ENCODE data around the gene RAB11FIP2.

RAB11FIP2 gene

GRCh38 chr10:117969592-117969991, 77.1 kb downstream of the RAB11FIP2 start:
- Histone ChIP-seq H3K36me3 (ENCODE audit: control insufficient read depth, insufficient read depth, low read length) (no peaks in the 10 kb centered on the region), H3K4me1 (no peaks in the 10 kb centered on the region), H3K9me3 (ENCODE audit: control insufficient read depth, low read length) (no peaks in the 10 kb centered on the region), H3K9ac (no peak overlapping the region), H3K4me3 (ENCODE audit: low read depth, low read length) (no peak overlapping the region), H3K27ac (no peak overlapping the region), H2AFZ (no peak overlapping the region), H3K27me3 (ENCODE audit: control insufficient read depth, insufficient read depth, low read length) (no peaks in the 10 kb centered on the region), H3K4me2 (ENCODE audit: low read length) (no peak overlapping the region), H3K79me2 (no peaks in the 10 kb centered on the region)
- TF ChIP-seq, protein P1, sequence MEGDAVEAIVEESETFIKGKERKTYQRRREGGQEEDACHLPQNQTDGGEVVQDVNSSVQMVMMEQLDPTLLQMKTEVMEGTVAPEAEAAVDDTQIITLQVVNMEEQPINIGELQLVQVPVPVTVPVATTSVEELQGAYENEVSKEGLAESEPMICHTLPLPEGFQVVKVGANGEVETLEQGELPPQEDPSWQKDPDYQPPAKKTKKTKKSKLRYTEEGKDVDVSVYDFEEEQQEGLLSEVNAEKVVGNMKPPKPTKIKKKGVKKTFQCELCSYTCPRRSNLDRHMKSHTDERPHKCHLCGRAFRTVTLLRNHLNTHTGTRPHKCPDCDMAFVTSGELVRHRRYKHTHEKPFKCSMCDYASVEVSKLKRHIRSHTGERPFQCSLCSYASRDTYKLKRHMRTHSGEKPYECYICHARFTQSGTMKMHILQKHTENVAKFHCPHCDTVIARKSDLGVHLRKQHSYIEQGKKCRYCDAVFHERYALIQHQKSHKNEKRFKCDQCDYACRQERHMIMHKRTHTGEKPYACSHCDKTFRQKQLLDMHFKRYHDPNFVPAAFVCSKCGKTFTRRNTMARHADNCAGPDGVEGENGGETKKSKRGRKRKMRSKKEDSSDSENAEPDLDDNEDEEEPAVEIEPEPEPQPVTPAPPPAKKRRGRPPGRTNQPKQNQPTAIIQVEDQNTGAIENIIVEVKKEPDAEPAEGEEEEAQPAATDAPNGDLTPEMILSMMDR (IDR thresholded peaks at IDR 0.05), result no peak

GRCh38 chr10:117968354-117969182, 78.2 kb downstream of the RAB11FIP2 start:
- TF ChIP-seq, protein P1 (IDR thresholded peaks at IDR 0.05), result no peak
- H3K79me2 ChIP-seq, result no peaks in the 10 kb centered on the region
- H3K9ac ChIP-seq, result no peak overlapping the region
- no peaks in the 10 kb centered on the region for H3K27me3 ChIP-seq (ENCODE audit: control insufficient read depth, insufficient read depth, low read length)
- no peaks in the 10 kb centered on the region for H3K9me3 ChIP-seq (ENCODE audit: control insufficient read depth, low read length)
- no peak overlapping the region for H3K27ac ChIP-seq
- no peaks in the 10 kb centered on the region for H3K4me1 ChIP-seq
- H2AFZ ChIP-seq, result no peak overlapping the region
- no peak overlapping the region for H3K4me3 ChIP-seq (ENCODE audit: low read depth, low read length)
- H3K4me2 ChIP-seq (ENCODE audit: low read length), result no peak overlapping the region
- no peaks in the 10 kb centered on the region for H3K36me3 ChIP-seq (ENCODE audit: control insufficient read depth, insufficient read depth, low read length)

DNA sequence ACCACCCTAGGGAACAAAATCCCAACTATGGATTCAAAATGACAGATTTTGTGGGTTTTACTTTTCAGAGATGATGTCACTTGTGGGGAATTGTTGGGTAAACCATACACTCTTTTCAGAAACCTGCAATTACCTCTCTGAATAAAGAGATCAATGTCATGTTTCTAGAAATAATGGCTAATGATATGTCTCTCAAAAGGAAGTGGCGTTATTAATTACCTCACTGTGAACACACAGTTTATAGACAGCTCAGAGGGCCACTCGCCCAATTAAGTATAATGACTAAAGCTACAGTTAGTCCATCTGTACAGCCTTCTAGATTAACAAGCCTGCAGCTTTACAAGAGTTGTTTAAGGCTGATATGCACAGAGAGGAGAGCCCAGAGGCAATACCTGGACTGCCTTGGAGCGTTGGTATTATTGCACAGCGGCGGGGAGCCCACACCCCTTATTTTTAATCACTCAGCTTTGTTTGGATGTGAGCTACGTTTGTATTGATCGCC, 79.5 kb downstream of the RAB11FIP2 start:
- Histone ChIP-seq H3K36me3 (ENCODE audit: control insufficient read depth, insufficient read depth, low read length) (no peaks in the 10 kb centered on the region), H3K27me3 (ENCODE audit: control insufficient read depth, insufficient read depth, low read length) (no peaks in the 10 kb centered on the region), H3K4me3 (ENCODE audit: low read depth, low read length) (no peak overlapping the region), H3K9me3 (ENCODE audit: control insufficient read depth, low read length) (no peaks in the 10 kb centered on the region), H3K4me1 (no peaks in the 10 kb centered on the region), H3K27ac (no peak overlapping the region), H3K9ac (no peak overlapping the region), H3K4me2 (ENCODE audit: low read length) (no peak overlapping the region), H2AFZ (no peak overlapping the region), H3K79me2 (no peaks in the 10 kb centered on the region)
- TF ChIP-seq, protein P1 (IDR thresholded peaks at IDR 0.05), result no peak

DNA sequence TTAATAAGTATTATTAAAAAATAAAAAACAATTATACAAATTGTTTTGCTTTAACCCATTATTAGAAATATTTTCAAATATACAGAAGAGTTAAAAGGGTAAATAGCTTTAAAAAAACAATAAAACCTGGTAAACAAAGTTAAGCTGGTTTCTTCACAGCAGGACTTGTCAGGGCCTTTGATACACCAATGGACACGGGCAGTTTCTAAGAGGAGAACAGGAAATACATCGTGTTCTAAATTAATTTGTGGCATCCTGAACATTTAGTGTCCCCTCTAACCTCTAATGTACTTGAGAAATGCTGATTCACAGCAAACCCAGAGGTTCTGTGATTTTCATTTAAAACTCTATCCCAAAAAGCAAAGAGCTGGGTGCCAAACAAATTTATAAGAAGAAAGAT, 80.8 kb downstream of the RAB11FIP2 start:
- TF ChIP-seq, protein P1 (IDR thresholded peaks at IDR 0.05), result no peak
- H3K4me1 ChIP-seq, result no peaks in the 10 kb centered on the region
- H3K9ac ChIP-seq, result no peak overlapping the region
- no peak overlapping the region for H2AFZ ChIP-seq
- no peaks in the 10 kb centered on the region for H3K9me3 ChIP-seq (ENCODE audit: control insufficient read depth, low read length)
- no peaks in the 10 kb centered on the region for H3K36me3 ChIP-seq (ENCODE audit: control insufficient read depth, insufficient read depth, low read length)
- no peak overlapping the region for H3K4me3 ChIP-seq (ENCODE audit: low read depth, low read length)
- no peak overlapping the region for H3K4me2 ChIP-seq (ENCODE audit: low read length)
- H3K27me3 ChIP-seq (ENCODE audit: control insufficient read depth, insufficient read depth, low read length), result no peaks in the 10 kb centered on the region
- H3K27ac ChIP-seq, result no peak overlapping the region
- no peaks in the 10 kb centered on the region for H3K79me2 ChIP-seq

- Histone ChIP-seq H3K9me3 (ENCODE audit: control insufficient read depth, low read length) (no peaks in the 10 kb centered on the region), H3K36me3 (ENCODE audit: control insufficient read depth, insufficient read depth, low read length) (no peaks in the 10 kb centered on the region), H3K4me3 (ENCODE audit: low read depth, low read length) (no peak overlapping the region), H3K4me1 (no peaks in the 10 kb centered on the region), H3K79me2 (no peaks in the 10 kb centered on the region), H3K27ac (no peak overlapping the region), H3K9ac (no peak overlapping the region), H2AFZ (no peak overlapping the region), H3K27me3 (ENCODE audit: control insufficient read depth, insufficient read depth, low read length) (no peaks in the 10 kb centered on the region), H3K4me2 (ENCODE audit: low read length) (no peak overlapping the region)
- TF ChIP-seq, protein P1 (IDR thresholded peaks at IDR 0.05), result no peak
Observed at GRCh38 chr10:117964536-117964935, 82.2 kb downstream of the RAB11FIP2 start.

All from parathyroid adenoma (tissue), 2 donors.